H9 (cell line): Measurements from ENCODE around the gene KLHDC8A. TPM values are rescaled to one million over a fixed set of nuclear protein-coding genes. Genes with fewer than 3 reads are reported as not detected.

Experiments used
- DNase-seq: peaks from one replicate; pipeline ENCODE4 v3.0.0-alpha.2; 2017
- H2AFZ ChIP-seq: one replicate; pipeline ENCODE4 v1.6.1; 2013; ENCODE audit warnings: mild to moderate bottlenecking, low read length, control low read depth, moderate library complexity
- H2AK5ac ChIP-seq: 2 replicates; pipeline ENCODE4 v1.6.1; 2013; ENCODE audit warnings: low read length, control low read depth, mixed read lengths; ENCODE audit not compliant: insufficient read length
- H2BK120ac ChIP-seq: one replicate; pipeline ENCODE4 v1.6.1; 2013; ENCODE audit warnings: low read depth, mild to moderate bottlenecking, low read length, control low read depth, inconsistent platforms; ENCODE audit not compliant: poor library complexity, severe bottlenecking
- H2BK12ac ChIP-seq: 2 replicates; pipeline ENCODE4 v1.6.1; 2013; ENCODE audit warnings: low read length, control low read depth, mixed read lengths, low read depth; ENCODE audit not compliant: insufficient read length
- H2BK15ac ChIP-seq: 2 replicates; pipeline ENCODE4 v1.6.1; 2013; ENCODE audit warnings: low read depth, low read length, control low read depth
- H2BK20ac ChIP-seq: one replicate; pipeline ENCODE4 v1.6.1; 2013; ENCODE audit warnings: low read depth, mild to moderate bottlenecking, low read length, control low read depth, inconsistent platforms; ENCODE audit not compliant: poor library complexity, severe bottlenecking
- H2BK5ac ChIP-seq: 2 replicates; pipeline ENCODE4 v1.6.1; 2013; ENCODE audit warnings: low read length, control low read depth, mixed read lengths; ENCODE audit not compliant: insufficient read length
- H3K14ac ChIP-seq: 2 replicates; pipeline ENCODE4 v1.6.1; 2013; ENCODE audit warnings: low read length, control low read depth; ENCODE audit not compliant: insufficient read depth
- H3K18ac ChIP-seq: 2 replicates; pipeline ENCODE4 v1.6.1; 2013; ENCODE audit warnings: low read depth, mild to moderate bottlenecking, mixed read lengths, low read length, control low read depth; ENCODE audit not compliant: insufficient read length
- H3K23ac ChIP-seq: 2 replicates; pipeline ENCODE4 v1.6.1; 2013; ENCODE audit warnings: low read length, control low read depth, mixed read lengths, low read depth; ENCODE audit not compliant: insufficient read length
- H3K23me2 ChIP-seq: 2 replicates; pipeline ENCODE4 v1.6.1; 2013; ENCODE audit warnings: low read depth, mild to moderate bottlenecking, mixed read lengths, low read length, control low read depth; ENCODE audit not compliant: insufficient read length, poor library complexity, severe bottlenecking
- H3K27ac ChIP-seq: 2 replicates; pipeline ENCODE4 v1.5.1; 2013; ENCODE audit warnings: low read length, control low read depth, mixed read lengths, low read depth; ENCODE audit not compliant: insufficient read length
- H3K27me3 ChIP-seq: 2 replicates; pipeline ENCODE4 v1.6.1; 2013; ENCODE audit warnings: low read length, control low read depth, inconsistent platforms; ENCODE audit not compliant: insufficient read depth
- H3K4ac ChIP-seq: 2 replicates; pipeline ENCODE4 v1.6.1; 2013; ENCODE audit warnings: low read depth, mild to moderate bottlenecking, control low read depth, inconsistent platforms, low read length, moderate library complexity
- H3K4me1 ChIP-seq: 2 replicates; pipeline ENCODE4 v1.6.1; 2013; ENCODE audit warnings: low read length, control low read depth, inconsistent platforms; ENCODE audit not compliant: insufficient read depth
- H3K4me2 ChIP-seq: 2 replicates; pipeline ENCODE4 v1.6.1; 2013; ENCODE audit warnings: low read length, control low read depth, mixed read lengths; ENCODE audit not compliant: insufficient read length, insufficient read depth
- H3K56ac ChIP-seq: 2 replicates; pipeline ENCODE4 v1.6.1; 2013; ENCODE audit warnings: low read depth, mild to moderate bottlenecking, mixed read lengths, low read length, control low read depth; ENCODE audit not compliant: insufficient read length
- H3K79me1 ChIP-seq: 2 replicates; pipeline ENCODE4 v1.6.1; 2013; ENCODE audit warnings: low read depth, mild to moderate bottlenecking, moderate library complexity, low read length, control low read depth, inconsistent platforms; ENCODE audit not compliant: insufficient read depth, poor library complexity, severe bottlenecking
- H3K79me2 ChIP-seq: 2 replicates; pipeline ENCODE4 v1.6.1; 2013; ENCODE audit warnings: low read length, control low read depth, inconsistent platforms; ENCODE audit not compliant: insufficient read depth
- H3K9ac ChIP-seq: 2 replicates; pipeline ENCODE4 v1.6.1; 2013; ENCODE audit warnings: low read length, control low read depth, mixed read lengths; ENCODE audit not compliant: insufficient read length; ENCODE audit errors: extremely low read depth
- H3K9me3 ChIP-seq: one replicate; pipeline ENCODE4 v1.6.1; 2013; ENCODE audit warnings: low read depth, low read length, inconsistent platforms; ENCODE audit not compliant: control insufficient read depth
- H3T11ph ChIP-seq: one replicate; pipeline ENCODE4 v1.6.1; 2013; ENCODE audit warnings: mild to moderate bottlenecking, low read length, control low read depth, inconsistent platforms
- H4K20me1 ChIP-seq: one replicate; pipeline ENCODE4 v1.6.1; 2013; ENCODE audit not compliant: control insufficient read depth, insufficient read length, insufficient read depth
- H4K5ac ChIP-seq: 2 replicates; pipeline ENCODE4 v1.6.1; 2013; ENCODE audit warnings: low read depth, mild to moderate bottlenecking, mixed read lengths, low read length, control low read depth; ENCODE audit not compliant: insufficient read length
- H4K8ac ChIP-seq: replicated peaks from 2 replicates; pipeline ENCODE4 v1.6.1; 2013; ENCODE audit warnings: low read length, control low read depth, mixed read lengths, low read depth; ENCODE audit not compliant: insufficient read length
- H4K91ac ChIP-seq: 2 replicates; pipeline ENCODE4 v1.6.1; 2013; ENCODE audit warnings: low read depth, mild to moderate bottlenecking, moderate library complexity, mixed read lengths, low read length, control low read depth; ENCODE audit not compliant: insufficient read length
- H3K27ac Mint-ChIP-seq, 3 experiments: 2 replicates in 2 of 3; 3 replicates in 1 of 3; pipeline ENCODE4 v1.8.0; 2020 to 2021; ENCODE audit warnings: mixed read lengths in 3 of 3, mild to moderate bottlenecking in 1 of 3, moderate library complexity in 1 of 3
- H3K27me3 Mint-ChIP-seq: 2 replicates; pipeline ENCODE4 v1.8.0; 2021; ENCODE audit warnings: low read depth, mild to moderate bottlenecking, moderate library complexity, mixed read lengths
- H3K36me3 Mint-ChIP-seq, 3 experiments: 2 replicates in 2 of 3; 3 replicates in 1 of 3; pipeline ENCODE4 v1.8.0; 2020 to 2021; ENCODE audit warnings: low read depth in 3 of 3, mixed read lengths in 3 of 3; ENCODE audit not compliant: insufficient read depth in 1 of 3
- H3K4me1 Mint-ChIP-seq, 2 experiments: 2 replicates each; pipeline ENCODE4 v1.8.0; 2020; ENCODE audit warnings: mixed read lengths in 2 of 2
- H3K4me3 Mint-ChIP-seq, 2 experiments: 2 replicates in 1 of 2; 3 replicates in 1 of 2; pipeline ENCODE4 v1.8.0; 2020 to 2021; ENCODE audit warnings: mild to moderate bottlenecking in 2 of 2, mixed read lengths in 2 of 2, moderate library complexity in 1 of 2
- H3K9me3 Mint-ChIP-seq, 2 experiments: 2 replicates in 1 of 2; 3 replicates in 1 of 2; pipeline ENCODE4 v1.8.0; 2020; ENCODE audit warnings: mild to moderate bottlenecking in 2 of 2, mixed read lengths in 2 of 2, moderate library complexity in 1 of 2
- CTCF ChIP-seq: fragments of 200-600 bp; sonication (generic); conservative IDR thresholded peaks from 3 replicates; pipeline ENCODE4 v1.8.0; 2021; ENCODE audit warnings: antibody characterized with exemption, mild to moderate bottlenecking
- WGBS: extraction: QIAGEN DNeasy Blood & Tissue Kit; methylation state at CpG from one replicate; pipeline ENCODE4 v1.1.7; 2013; ENCODE audit warnings: missing lambda C conversion rate, low lambda C conversion rate, mixed read lengths; ENCODE audit not compliant: insufficient read length; ENCODE audit errors: extremely low coverage; 5-methylcytosine and 5-hydroxymethylcytosine counted together
- total RNA-seq: library from RNA; stranded (reverse); gene quantifications from 2 replicates; pipeline ENCODE4 v1.2.1, GENCODE V29; 2021

The KLHDC8A gene
- total RNA-seq, 1 experiment from 2014 or later = 0.96 TPM

DNA sequence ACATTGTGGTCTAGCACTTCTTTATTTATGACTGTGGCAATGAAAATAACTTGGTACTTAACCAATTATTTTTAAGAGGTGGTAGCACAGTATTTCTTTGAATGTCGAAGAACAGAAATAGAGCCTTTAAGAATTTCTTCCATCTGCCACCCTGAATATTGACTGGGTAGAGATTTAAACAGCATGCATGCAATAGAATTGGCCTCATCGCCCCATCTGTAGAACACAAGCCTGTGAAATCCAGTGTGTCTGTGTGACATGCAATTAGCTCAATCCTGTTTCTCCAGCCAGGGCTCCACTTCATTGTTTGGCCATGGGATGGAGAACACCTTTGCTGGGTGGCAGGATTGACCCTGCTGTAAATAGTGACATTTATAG is 17.1 kb upstream of the KLHDC8A start:
- H3K27ac Mint-ChIP-seq = no peak overlapping the region
- peaks cover 53 to 59% of the 10 kb centered on the region in 2 experiments for H3K4me1 Mint-ChIP-seq
- Histone ChIP-seq H2BK15ac (no peak overlapping the region), H2BK5ac (no peak overlapping the region), H3K4me1 (peaks cover 21% of the 10 kb centered on the region; the same call in 1 of the 2 replicates), H3K27ac (no peak overlapping the region), H3K18ac (no peak overlapping the region), H3K79me1 (no peaks in the 10 kb centered on the region), H3K4ac (no peak overlapping the region), H4K8ac (no peak overlapping the region), H3K14ac (no peak overlapping the region), H3K27me3 (no peaks in the 10 kb centered on the region), H2BK20ac (no peak overlapping the region), H4K5ac (no peak overlapping the region), H4K91ac (no peak overlapping the region), H3K23me2 (no peaks in the 10 kb centered on the region), H3K4me2 (no peak overlapping the region), H3T11ph (no peak overlapping the region), H2BK12ac (no peak overlapping the region), H3K9me3 (no peaks in the 10 kb centered on the region), H3K56ac (no peak overlapping the region), H4K20me1 (no peaks in the 10 kb centered on the region), H3K23ac (no peak overlapping the region), H2AFZ (no peak overlapping the region), H3K79me2 (no peaks in the 10 kb centered on the region), H2BK120ac (no peak overlapping the region), H3K9ac (no peak overlapping the region), H2AK5ac (no peak overlapping the region)
- WGBS = no CpG with 5 or more reads among the region's 2 CpGs
- no peak for TF ChIP-seq CTCF
- no peaks in the 10 kb centered on the region for H3K9me3 Mint-ChIP-seq
- H3K27me3 Mint-ChIP-seq = peaks cover 10% of the 10 kb centered on the region
- H3K36me3 Mint-ChIP-seq = no peaks in the 10 kb centered on the region
- DNase-seq = no peak
- H3K4me3 Mint-ChIP-seq = no peak overlapping the region
